ENCODE measurements around the gene UBFD1. TPM values are rescaled to one million over a fixed set of nuclear protein-coding genes. Genes with fewer than 3 reads are reported as not detected.
"Not testable (repeated sequence)": the region's sequence is repeated elsewhere in the genome, so short reads cannot be mapped to it uniquely, and the experiment has no call there.

UBFD1 gene
- total RNA-seq, 2 experiments from 2014 or later: 60.4 to 62.7 TPM

- peak within 1 kb of the TSS; percentile 84 for H3K4me3 Mint-ChIP-seq
Observed at GRCh38 chr16:23595951-23596720, 38.6 kb downstream of the UBFD1 start, which contains the start of gene NDUFAB1. TSS of gene NDUFAB1 (minus strand) at chr16:23596316. CDS start at chr16:23596290, 26 bp downstream.

GRCh38 chr16:23597003-23597756 is 39.7 kb downstream of the UBFD1 start:
- no peaks in the 10 kb centered on the region for H3K9me3 Mint-ChIP-seq
- DNase-seq: peak; percentile 11
- H3K4me3 Mint-ChIP-seq: no peak overlapping the region
- H3K4me1 Mint-ChIP-seq: peaks cover 11% of the 10 kb centered on the region
- H3K27me3 Mint-ChIP-seq: no peaks in the 10 kb centered on the region
- peaks cover 12% of the 10 kb centered on the region for H3K36me3 Mint-ChIP-seq
- H3K27ac Mint-ChIP-seq: peak overlapping the region; percentile 26

More at GRCh38 chr16:23595951-23596720, 38.6 kb downstream of the UBFD1 start, which contains the start of gene NDUFAB1:
- H3K27me3 Mint-ChIP-seq: no peaks in the 10 kb centered on the region
- H3K27ac Mint-ChIP-seq: peak within 1 kb of the TSS; percentile 78
- no peaks in the 10 kb centered on the region for H3K9me3 Mint-ChIP-seq
- peak; percentile 95 for DNase-seq
- H3K36me3 Mint-ChIP-seq: peaks cover 16% of the 10 kb centered on the region
- H3K4me1 Mint-ChIP-seq: peaks cover 16% of the 10 kb centered on the region

- DNase-seq: no peak
- Mint-ChIP-seq H3K4me3 (no peak overlapping the region), H3K27ac (no peak overlapping the region), H3K4me1 (no peaks in the 10 kb centered on the region), H3K36me3 (peaks cover 6% of the 10 kb centered on the region), H3K27me3 (no peaks in the 10 kb centered on the region), H3K9me3 (no peaks in the 10 kb centered on the region)
Observed at GRCh38 chr16:23607726-23608125, 50.2 kb downstream of the UBFD1 start.

- Mint-ChIP-seq H3K4me1 (no peaks in the 10 kb centered on the region), H3K4me3 (no peak overlapping the region), H3K9me3 (no peaks in the 10 kb centered on the region), H3K27ac (no peak overlapping the region), H3K36me3 (peaks cover 6% of the 10 kb centered on the region), H3K27me3 (no peaks in the 10 kb centered on the region)
- DNase-seq: no peak
Observed at GRCh38 chr16:23608194-23608593, 50.7 kb downstream of the UBFD1 start.

DNA sequence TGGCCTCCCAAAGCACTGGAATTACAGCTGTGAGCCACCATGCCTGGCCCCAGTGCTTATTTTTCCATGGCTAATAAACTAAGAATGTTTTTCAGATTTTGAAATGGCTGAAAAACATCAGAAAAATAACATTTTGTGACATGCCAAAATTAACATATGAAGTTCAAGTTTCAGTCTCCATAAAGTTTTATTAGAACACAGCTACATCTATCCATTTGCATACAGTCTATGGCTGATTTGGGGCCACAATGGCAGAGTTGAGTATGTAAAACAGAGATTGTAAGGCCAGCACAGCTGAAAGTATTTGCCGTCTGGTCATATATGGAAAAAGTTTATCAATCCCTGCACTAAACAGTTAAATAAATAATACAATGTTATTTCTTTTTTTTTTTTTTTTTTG is 52.4 kb downstream of the UBFD1 start:
- Mint-ChIP-seq H3K36me3 (peaks cover 4% of the 10 kb centered on the region), H3K4me3 (no peak overlapping the region), H3K4me1 (no peaks in the 10 kb centered on the region), H3K9me3 (no peaks in the 10 kb centered on the region), H3K27me3 (no peaks in the 10 kb centered on the region), H3K27ac (no peak overlapping the region)
- no peak for DNase-seq

GRCh38 chr16:23610905-23611304 is 53.4 kb downstream of the UBFD1 start:
- not testable (repeated sequence) for H3K36me3 Mint-ChIP-seq, H3K27me3 Mint-ChIP-seq, H3K27ac Mint-ChIP-seq, H3K9me3 Mint-ChIP-seq, H3K4me3 Mint-ChIP-seq, H3K4me1 Mint-ChIP-seq, DNase-seq

DNA sequence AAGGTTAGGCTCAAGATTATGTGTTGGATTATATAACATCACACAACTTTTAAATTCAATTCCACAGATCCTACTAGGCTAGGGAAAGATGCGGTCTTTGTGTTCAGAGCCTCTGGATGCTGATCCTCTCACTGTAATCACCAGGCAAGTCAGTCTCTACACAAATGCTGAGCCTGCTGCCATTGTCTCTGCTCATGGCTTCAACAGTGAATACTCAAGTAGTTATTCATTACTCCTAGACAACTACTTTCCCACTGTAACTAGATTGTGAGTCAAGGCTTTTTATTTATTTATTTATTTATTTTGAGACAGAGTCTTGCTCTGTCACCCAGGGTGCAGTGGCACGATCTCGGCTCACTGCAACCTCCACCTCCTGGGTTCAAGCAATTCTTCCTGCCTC is 54.4 kb downstream of the UBFD1 start:
- Mint-ChIP-seq H3K36me3 (peaks cover 11% of the 10 kb centered on the region), H3K27ac (no peak overlapping the region), H3K27me3 (no peaks in the 10 kb centered on the region), H3K9me3 (no peaks in the 10 kb centered on the region), H3K4me1 (no peaks in the 10 kb centered on the region), H3K4me3 (no peak overlapping the region)
- no peak for DNase-seq

DNA sequence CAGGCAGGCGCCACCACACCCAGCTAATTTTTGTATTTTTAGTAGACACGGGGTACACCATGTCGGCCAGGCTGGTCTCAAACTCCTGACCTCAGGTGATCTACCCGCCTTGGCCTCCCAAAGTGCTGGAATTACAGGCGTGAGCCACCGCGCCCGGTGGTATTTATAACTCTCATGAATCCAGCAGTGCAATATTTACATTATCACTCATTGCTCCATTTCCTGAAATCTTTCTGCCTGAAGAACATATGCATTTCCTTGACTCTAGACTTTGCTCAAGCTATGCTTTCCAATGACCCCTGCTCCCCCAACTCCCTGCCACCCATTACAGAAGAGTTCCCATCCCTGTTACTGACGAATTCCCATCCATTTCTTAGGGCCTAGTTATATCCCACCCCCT is 58.3 kb downstream of the UBFD1 start:
- peaks cover 18% of the 10 kb centered on the region for H3K36me3 Mint-ChIP-seq

More for the DNA sequence above, 58.3 kb downstream of the UBFD1 start:
- Mint-ChIP-seq H3K27me3 (no peaks in the 10 kb centered on the region), H3K9me3 (no peaks in the 10 kb centered on the region), H3K4me1 (no peaks in the 10 kb centered on the region), H3K27ac (no peak overlapping the region), H3K4me3 (no peak overlapping the region)
- no peak for DNase-seq

Other genes starting within 250 kb of the UBFD1 start
- 10 to 100 TPM; 14.0 to 14.1 TPM for gene COG7, start 104.5 kb upstream of the UBFD1 start, total RNA-seq
- 10 to 100 TPM; 70.9 to 80.9 TPM for gene GGA2, start 47.2 kb upstream of the UBFD1 start, total RNA-seq
- gene EARS2, start 377 bp upstream of the UBFD1 start, total RNA-seq: 10 to 100 TPM; 25.2 to 30.4 TPM
- gene NDUFAB1, start 38.6 kb downstream of the UBFD1 start, total RNA-seq: 100 to 1,000 TPM; 175 to 183 TPM
- gene PALB2, start 83.6 kb downstream of the UBFD1 start, total RNA-seq: 10 to 100 TPM; 30.9 to 32.4 TPM
- 10 to 100 TPM; 81.3 to 88.0 TPM for gene DCTN5, start 83.7 kb downstream of the UBFD1 start, total RNA-seq
- 10 to 100 TPM; 96.5 to 97.8 TPM for gene PLK1, start 121.2 kb downstream of the UBFD1 start, total RNA-seq
- gene ERN2, start 155.5 kb downstream of the UBFD1 start, total RNA-seq: not detected
- gene CHP2, start 197.3 kb downstream of the UBFD1 start, total RNA-seq: not detected